ENCODE results near the gene BMP7.

Gene BMP7

GRCh38 chr20:57157106-57157691, 109.2 kb downstream of the BMP7 start:
- H3K4me3 ChIP-seq (ENCODE audit: low read depth, low read length), result no peak overlapping the region
- TF ChIP-seq, protein P1, sequence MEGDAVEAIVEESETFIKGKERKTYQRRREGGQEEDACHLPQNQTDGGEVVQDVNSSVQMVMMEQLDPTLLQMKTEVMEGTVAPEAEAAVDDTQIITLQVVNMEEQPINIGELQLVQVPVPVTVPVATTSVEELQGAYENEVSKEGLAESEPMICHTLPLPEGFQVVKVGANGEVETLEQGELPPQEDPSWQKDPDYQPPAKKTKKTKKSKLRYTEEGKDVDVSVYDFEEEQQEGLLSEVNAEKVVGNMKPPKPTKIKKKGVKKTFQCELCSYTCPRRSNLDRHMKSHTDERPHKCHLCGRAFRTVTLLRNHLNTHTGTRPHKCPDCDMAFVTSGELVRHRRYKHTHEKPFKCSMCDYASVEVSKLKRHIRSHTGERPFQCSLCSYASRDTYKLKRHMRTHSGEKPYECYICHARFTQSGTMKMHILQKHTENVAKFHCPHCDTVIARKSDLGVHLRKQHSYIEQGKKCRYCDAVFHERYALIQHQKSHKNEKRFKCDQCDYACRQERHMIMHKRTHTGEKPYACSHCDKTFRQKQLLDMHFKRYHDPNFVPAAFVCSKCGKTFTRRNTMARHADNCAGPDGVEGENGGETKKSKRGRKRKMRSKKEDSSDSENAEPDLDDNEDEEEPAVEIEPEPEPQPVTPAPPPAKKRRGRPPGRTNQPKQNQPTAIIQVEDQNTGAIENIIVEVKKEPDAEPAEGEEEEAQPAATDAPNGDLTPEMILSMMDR (IDR thresholded peaks at IDR 0.05; ENCODE audit: control insufficient read depth, extremely low read depth, insufficient read depth), result no peak
- no peak for DNase-seq (ENCODE audit: low read depth)

- no peak for DNase-seq (ENCODE audit: low read depth)
- no peak overlapping the region for H3K4me3 ChIP-seq (ENCODE audit: low read depth, low read length)
- TF ChIP-seq, protein P1 (IDR thresholded peaks at IDR 0.05; ENCODE audit: control insufficient read depth, extremely low read depth, insufficient read depth), result no peak
Measured at GRCh38 chr20:57156011-57156729, 110.3 kb downstream of the BMP7 start.

GRCh38 chr20:57155415-57155814, 111.0 kb downstream of the BMP7 start:
- no peak overlapping the region for H3K4me3 ChIP-seq (ENCODE audit: low read depth, low read length)
- DNase-seq (ENCODE audit: low read depth), result no peak
- TF ChIP-seq, protein P1 (IDR thresholded peaks at IDR 0.05; ENCODE audit: control insufficient read depth, extremely low read depth, insufficient read depth), result no peak

- H3K4me3 ChIP-seq (ENCODE audit: low read depth, low read length), result no peak overlapping the region
- TF ChIP-seq, protein P1 (IDR thresholded peaks at IDR 0.05; ENCODE audit: control insufficient read depth, extremely low read depth, insufficient read depth), result no peak
- DNase-seq (ENCODE audit: low read depth), result no peak
Measured at GRCh38 chr20:57153238-57153905, 113.1 kb downstream of the BMP7 start.

GRCh38 chr20:57152557-57152956, 113.9 kb downstream of the BMP7 start:
- H3K4me3 ChIP-seq (ENCODE audit: low read depth, low read length), result no peak overlapping the region
- no peak for DNase-seq (ENCODE audit: low read depth)
- TF ChIP-seq, protein P1 (IDR thresholded peaks at IDR 0.05; ENCODE audit: control insufficient read depth, extremely low read depth, insufficient read depth), result no peak

- TF ChIP-seq, protein P1 (IDR thresholded peaks at IDR 0.05; ENCODE audit: control insufficient read depth, extremely low read depth, insufficient read depth), result no peak
- DNase-seq (ENCODE audit: low read depth), result no peak
- no peak overlapping the region for H3K4me3 ChIP-seq (ENCODE audit: low read depth, low read length)
Measured at GRCh38 chr20:57150559-57150958, 115.9 kb downstream of the BMP7 start.

All from LNCaP clone FGC (cell line).